Measurements from ENCODE around the gene LGSN.
"Not testable (repeated sequence)": the region's sequence is repeated elsewhere in the genome, so short reads cannot be mapped to it uniquely, and the experiment has no call there.

Gene LGSN

GRCh38 chr6:63278916-63279315, 40.9 kb downstream of the LGSN start:
- no peak for TF ChIP-seq CTCF (IDR thresholded peaks at IDR 0.05; ENCODE audit: low read depth, low read length)
- H3K4me3 ChIP-seq (ENCODE audit: low read depth, low read length) = no peak overlapping the region

DNA sequence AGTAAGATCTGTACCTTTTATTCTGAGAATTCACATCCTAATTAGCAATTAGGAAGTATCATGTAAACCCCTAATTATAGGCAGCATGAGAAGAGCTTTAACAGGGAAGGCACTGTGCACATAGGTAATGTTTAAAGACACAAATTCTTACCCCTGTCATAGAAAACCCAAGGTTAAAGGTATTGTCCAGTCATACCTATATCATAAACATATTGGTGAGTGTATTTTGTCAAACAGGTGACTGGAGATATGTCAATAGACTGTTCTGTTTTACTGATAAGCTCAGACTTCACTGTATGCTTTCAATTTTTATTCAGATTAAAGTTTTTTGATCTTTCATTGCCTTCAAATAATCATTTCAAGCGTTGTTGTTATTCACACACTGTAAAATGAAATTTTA, 43.8 kb downstream of the LGSN start:
- TF ChIP-seq CTCF (IDR thresholded peaks at IDR 0.05; ENCODE audit: low read depth, low read length) = no peak
- no peak overlapping the region for H3K4me3 ChIP-seq (ENCODE audit: low read depth, low read length)

- H3K4me3 ChIP-seq (ENCODE audit: low read depth, low read length) = not testable (repeated sequence)
These were observed 44.9 kb downstream of the LGSN start for GRCh38 chr6:63274795-63275430.

DNA sequence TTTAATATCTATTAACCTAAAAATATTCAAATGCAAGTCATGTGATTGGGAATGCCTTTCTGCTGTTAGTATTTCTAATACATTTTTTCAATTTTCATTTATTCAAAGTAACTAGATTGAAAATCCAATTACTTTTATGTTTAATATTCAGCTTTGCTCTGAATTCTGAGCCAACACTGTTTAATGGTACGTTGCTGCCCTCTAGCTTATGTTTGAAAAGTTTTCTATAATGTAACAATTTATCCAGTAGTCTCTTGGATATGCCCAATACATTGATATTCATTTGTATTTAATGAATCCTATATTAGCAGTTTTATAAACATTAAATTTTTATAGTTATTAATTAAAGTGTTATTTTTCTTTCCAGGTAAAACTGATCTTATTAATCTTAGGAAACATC, 47.4 kb downstream of the LGSN start:
- no peak overlapping the region for H3K4me3 ChIP-seq (ENCODE audit: low read depth, low read length)
- no peak for TF ChIP-seq CTCF (IDR thresholded peaks at IDR 0.05; ENCODE audit: low read depth, low read length)

GRCh38 chr6:63269470-63269869, 50.3 kb downstream of the LGSN start:
- TF ChIP-seq CTCF (IDR thresholded peaks at IDR 0.05; ENCODE audit: low read depth, low read length) = no peak

GRCh38 chr6:63268574-63268973, 51.2 kb downstream of the LGSN start:
- TF ChIP-seq CTCF (IDR thresholded peaks at IDR 0.05; ENCODE audit: low read depth, low read length) = no peak
- no peak overlapping the region for H3K4me3 ChIP-seq (ENCODE audit: low read depth, low read length)

More at GRCh38 chr6:63269470-63269869, 50.3 kb downstream of the LGSN start:
- no peak overlapping the region for H3K4me3 ChIP-seq (ENCODE audit: low read depth, low read length)

DNA sequence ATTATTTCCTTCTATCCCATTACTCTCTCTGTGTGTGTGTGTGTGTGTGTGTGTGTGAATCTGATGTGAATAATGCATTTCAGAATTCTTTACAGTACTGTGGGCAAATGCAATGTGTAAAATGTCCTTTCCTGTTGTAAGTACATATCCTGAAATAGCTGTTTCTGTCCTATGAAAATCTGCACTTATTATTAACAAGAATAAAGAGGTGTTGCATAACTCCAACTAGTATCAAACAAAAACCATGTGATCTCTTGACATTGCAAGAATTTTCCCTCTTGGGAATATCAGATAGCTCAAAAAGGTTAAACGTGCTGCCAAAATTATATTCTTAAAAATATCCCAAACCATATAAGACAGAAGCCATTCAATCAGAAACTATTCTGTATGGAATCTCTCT, 52.0 kb downstream of the LGSN start:
- H3K4me3 ChIP-seq (ENCODE audit: low read depth, low read length) = no peak overlapping the region
- TF ChIP-seq CTCF (IDR thresholded peaks at IDR 0.05; ENCODE audit: low read depth, low read length) = no peak

DNA sequence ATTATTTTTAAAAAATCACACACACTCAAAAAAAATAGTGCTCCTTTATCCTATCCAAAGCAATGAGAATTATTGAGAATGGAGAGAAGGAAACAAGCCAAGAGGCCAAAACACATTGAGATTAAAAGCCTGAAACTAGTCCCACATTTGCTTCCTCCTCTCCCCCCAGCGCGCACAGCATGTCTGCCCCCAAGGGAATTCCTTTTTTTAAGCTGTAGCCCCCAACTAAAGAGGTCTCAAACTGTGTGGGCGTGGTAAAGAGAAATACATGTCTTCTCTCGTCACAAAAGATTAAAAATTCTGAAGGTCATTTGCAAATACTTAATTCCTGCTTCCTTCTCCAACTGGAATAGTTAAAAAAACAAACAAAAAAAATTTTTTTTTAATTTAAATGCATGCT, 52.7 kb downstream of the LGSN start:
- TF ChIP-seq CTCF (IDR thresholded peaks at IDR 0.05; ENCODE audit: low read depth, low read length) = no peak
- no peak overlapping the region for H3K4me3 ChIP-seq (ENCODE audit: low read depth, low read length)
